ENCODE measurements around the gene SLC22A4.

GRCh38 chr5:132257131-132258101 lies 36.8 kb upstream of the SLC22A4 start, which contains the start of gene PDLIM4:
- TF ChIP-seq CTCF (IDR thresholded peaks at IDR 0.05; ENCODE audit: low read length), result no peak
- TF ChIP-seq EZH2phosphoT487 (IDR thresholded peaks at IDR 0.05; ENCODE audit: low read length), result no peak
- no peak for TF ChIP-seq EZH2 (optimal IDR thresholded peaks at IDR 0.05; ENCODE audit: low read depth, low read length)

All from MM.1S (cell line).